Fibroblast of skin of right quadriceps (primary cell): ENCODE data around the gene ITFG1.

ENCODE experiments used
- DNase-seq: peaks from one replicate; pipeline ENCODE4 v3.0.0-alpha.2; 2013

The ITFG1 gene

GRCh38 chr16:47320546-47321310 is 140.1 kb downstream of the ITFG1 start:
- peak; percentile 43 for DNase-seq

- DNase-seq, result no peak
These were observed 143.2 kb downstream of the ITFG1 start for GRCh38 chr16:47317465-47318240.

GRCh38 chr16:47316442-47317015 is 144.3 kb downstream of the ITFG1 start:
- no peak for DNase-seq

GRCh38 chr16:47311738-47312505 is 148.9 kb downstream of the ITFG1 start:
- peak; percentile 11 for DNase-seq

GRCh38 chr16:47310792-47311211 is 150.1 kb downstream of the ITFG1 start:
- no peak for DNase-seq

GRCh38 chr16:47309581-47310312 is 151.1 kb downstream of the ITFG1 start:
- DNase-seq, result no peak

- no peak for DNase-seq
These were observed 152.3 kb downstream of the ITFG1 start for GRCh38 chr16:47308601-47309000.

GRCh38 chr16:47304563-47304962 is 156.3 kb downstream of the ITFG1 start:
- no peak for DNase-seq

GRCh38 chr16:47299587-47299986 is 161.3 kb downstream of the ITFG1 start:
- DNase-seq, result no peak

GRCh38 chr16:47284999-47285398 is 175.9 kb downstream of the ITFG1 start:
- no peak for DNase-seq

- peak; percentile 1 for DNase-seq
These were observed 182.4 kb downstream of the ITFG1 start for GRCh38 chr16:47278306-47278970.

- DNase-seq, result no peak
These were observed 184.3 kb downstream of the ITFG1 start for GRCh38 chr16:47276522-47276921.

- no peak for DNase-seq
These were observed 197.9 kb downstream of the ITFG1 start for GRCh38 chr16:47262938-47263337.

GRCh38 chr16:47260503-47260902 is 200.4 kb downstream of the ITFG1 start:
- no peak for DNase-seq

- peak; percentile 17 for DNase-seq
These were observed 201.9 kb downstream of the ITFG1 start for GRCh38 chr16:47258874-47259461.

GRCh38 chr16:47254756-47255155 is 206.1 kb downstream of the ITFG1 start:
- no peak for DNase-seq

GRCh38 chr16:47250983-47251382 is 209.9 kb downstream of the ITFG1 start:
- DNase-seq, result peak; percentile 11

GRCh38 chr16:47247690-47248089 is 213.2 kb downstream of the ITFG1 start:
- DNase-seq, result no peak

- no peak for DNase-seq
These were observed 216.7 kb downstream of the ITFG1 start for GRCh38 chr16:47244206-47244605.

- no peak for DNase-seq
These were observed 219.8 kb downstream of the ITFG1 start for GRCh38 chr16:47241061-47241460.

- no peak for DNase-seq
These were observed 224.1 kb downstream of the ITFG1 start for GRCh38 chr16:47236716-47237115.
